ENCODE measurements around the gene HAGH. TPM values are rescaled to one million over a fixed set of nuclear protein-coding genes. Genes with fewer than 3 reads are reported as not detected.

Gene HAGH
- total and polyA plus RNA-seq, 9 of the 15 experiments (the other 6 are each of a cell fraction or from before 2014, with no cell fraction given) = 0.46 to 35.1 (median 16.8) TPM

- TF ChIP-seq, protein P1, sequence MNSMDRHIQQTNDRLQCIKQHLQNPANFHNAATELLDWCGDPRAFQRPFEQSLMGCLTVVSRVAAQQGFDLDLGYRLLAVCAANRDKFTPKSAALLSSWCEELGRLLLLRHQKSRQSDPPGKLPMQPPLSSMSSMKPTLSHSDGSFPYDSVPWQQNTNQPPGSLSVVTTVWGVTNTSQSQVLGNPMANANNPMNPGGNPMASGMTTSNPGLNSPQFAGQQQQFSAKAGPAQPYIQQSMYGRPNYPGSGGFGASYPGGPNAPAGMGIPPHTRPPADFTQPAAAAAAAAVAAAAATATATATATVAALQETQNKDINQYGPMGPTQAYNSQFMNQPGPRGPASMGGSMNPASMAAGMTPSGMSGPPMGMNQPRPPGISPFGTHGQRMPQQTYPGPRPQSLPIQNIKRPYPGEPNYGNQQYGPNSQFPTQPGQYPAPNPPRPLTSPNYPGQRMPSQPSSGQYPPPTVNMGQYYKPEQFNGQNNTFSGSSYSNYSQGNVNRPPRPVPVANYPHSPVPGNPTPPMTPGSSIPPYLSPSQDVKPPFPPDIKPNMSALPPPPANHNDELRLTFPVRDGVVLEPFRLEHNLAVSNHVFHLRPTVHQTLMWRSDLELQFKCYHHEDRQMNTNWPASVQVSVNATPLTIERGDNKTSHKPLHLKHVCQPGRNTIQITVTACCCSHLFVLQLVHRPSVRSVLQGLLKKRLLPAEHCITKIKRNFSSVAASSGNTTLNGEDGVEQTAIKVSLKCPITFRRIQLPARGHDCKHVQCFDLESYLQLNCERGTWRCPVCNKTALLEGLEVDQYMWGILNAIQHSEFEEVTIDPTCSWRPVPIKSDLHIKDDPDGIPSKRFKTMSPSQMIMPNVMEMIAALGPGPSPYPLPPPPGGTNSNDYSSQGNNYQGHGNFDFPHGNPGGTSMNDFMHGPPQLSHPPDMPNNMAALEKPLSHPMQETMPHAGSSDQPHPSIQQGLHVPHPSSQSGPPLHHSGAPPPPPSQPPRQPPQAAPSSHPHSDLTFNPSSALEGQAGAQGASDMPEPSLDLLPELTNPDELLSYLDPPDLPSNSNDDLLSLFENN (IDR thresholded peaks at IDR 0.05; ENCODE audit: low read depth in 2 of 2, low read length in 2 of 2) = no peak
- TF ChIP-seq, protein P2, sequence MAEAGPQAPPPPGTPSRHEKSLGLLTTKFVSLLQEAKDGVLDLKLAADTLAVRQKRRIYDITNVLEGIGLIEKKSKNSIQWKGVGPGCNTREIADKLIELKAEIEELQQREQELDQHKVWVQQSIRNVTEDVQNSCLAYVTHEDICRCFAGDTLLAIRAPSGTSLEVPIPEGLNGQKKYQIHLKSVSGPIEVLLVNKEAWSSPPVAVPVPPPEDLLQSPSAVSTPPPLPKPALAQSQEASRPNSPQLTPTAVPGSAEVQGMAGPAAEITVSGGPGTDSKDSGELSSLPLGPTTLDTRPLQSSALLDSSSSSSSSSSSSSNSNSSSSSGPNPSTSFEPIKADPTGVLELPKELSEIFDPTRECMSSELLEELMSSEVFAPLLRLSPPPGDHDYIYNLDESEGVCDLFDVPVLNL (CRISPR knock-in tag; IDR thresholded peaks at IDR 0.05; ENCODE audit: low read depth) = no peak
- TF ChIP-seq POU5F1 (IDR thresholded peaks at IDR 0.05; ENCODE audit: borderline replicate concordance, low read depth, low read length, partially characterized antibody) = no peak
- TF ChIP-seq GATAD2B (IDR thresholded peaks at IDR 0.05; ENCODE audit: borderline replicate concordance) = peak; percentile 69; the same call in 1 of the 2 replicates
- TF ChIP-seq CXXC5 (CRISPR knock-in tag; IDR thresholded peaks at IDR 0.05) = peak; percentile 44; the same call in 1 of the 2 replicates
- TF ChIP-seq ZNF76 (CRISPR knock-in tag; IDR thresholded peaks at IDR 0.05; ENCODE audit: borderline replicate concordance) = no peak
- no peak for TF ChIP-seq ZFP36 (IDR thresholded peaks at IDR 0.05; ENCODE audit: low read depth, low read length, partially characterized antibody)
- TF ChIP-seq ZNF445 (CRISPR knock-in tag; IDR thresholded peaks at IDR 0.05; ENCODE audit: low read depth) = no peak
- no peak for TF ChIP-seq RNF2 (IDR thresholded peaks at IDR 0.05)
- TF ChIP-seq CREM (IDR thresholded peaks at IDR 0.05; ENCODE audit: low read depth) = peak; percentile 57
- TF ChIP-seq, protein P3, sequence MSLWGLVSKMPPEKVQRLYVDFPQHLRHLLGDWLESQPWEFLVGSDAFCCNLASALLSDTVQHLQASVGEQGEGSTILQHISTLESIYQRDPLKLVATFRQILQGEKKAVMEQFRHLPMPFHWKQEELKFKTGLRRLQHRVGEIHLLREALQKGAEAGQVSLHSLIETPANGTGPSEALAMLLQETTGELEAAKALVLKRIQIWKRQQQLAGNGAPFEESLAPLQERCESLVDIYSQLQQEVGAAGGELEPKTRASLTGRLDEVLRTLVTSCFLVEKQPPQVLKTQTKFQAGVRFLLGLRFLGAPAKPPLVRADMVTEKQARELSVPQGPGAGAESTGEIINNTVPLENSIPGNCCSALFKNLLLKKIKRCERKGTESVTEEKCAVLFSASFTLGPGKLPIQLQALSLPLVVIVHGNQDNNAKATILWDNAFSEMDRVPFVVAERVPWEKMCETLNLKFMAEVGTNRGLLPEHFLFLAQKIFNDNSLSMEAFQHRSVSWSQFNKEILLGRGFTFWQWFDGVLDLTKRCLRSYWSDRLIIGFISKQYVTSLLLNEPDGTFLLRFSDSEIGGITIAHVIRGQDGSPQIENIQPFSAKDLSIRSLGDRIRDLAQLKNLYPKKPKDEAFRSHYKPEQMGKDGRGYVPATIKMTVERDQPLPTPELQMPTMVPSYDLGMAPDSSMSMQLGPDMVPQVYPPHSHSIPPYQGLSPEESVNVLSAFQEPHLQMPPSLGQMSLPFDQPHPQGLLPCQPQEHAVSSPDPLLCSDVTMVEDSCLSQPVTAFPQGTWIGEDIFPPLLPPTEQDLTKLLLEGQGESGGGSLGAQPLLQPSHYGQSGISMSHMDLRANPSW (CRISPR knock-in tag; IDR thresholded peaks at IDR 0.05) = no peak
- peak; percentile 86 for TF ChIP-seq ZFP91 (CRISPR knock-in tag; IDR thresholded peaks at IDR 0.05)
- no peak for TF ChIP-seq RBM14 (IDR thresholded peaks at IDR 0.05; ENCODE audit: borderline replicate concordance, insufficient read depth, low read depth, low read length)
- no peak for TF ChIP-seq CBFA2T3 (IDR thresholded peaks at IDR 0.05)
- TF ChIP-seq NELFE (IDR thresholded peaks at IDR 0.05; ENCODE audit: insufficient read depth, insufficient read length) = no peak
- TF ChIP-seq SAP30 (IDR thresholded peaks at IDR 0.05; ENCODE audit: borderline replicate concordance, insufficient read depth, low read depth, low read length, poor library complexity, severe bottlenecking) = peak; percentile 51
- TF ChIP-seq TAF9B (IDR thresholded peaks at IDR 0.05; ENCODE audit: partially characterized antibody) = no peak
- TF ChIP-seq FOS (IDR thresholded peaks at IDR 0.05; ENCODE audit: extremely low read depth, insufficient read length) = no peak
- no peak for TF ChIP-seq CCAR2 (IDR thresholded peaks at IDR 0.05; ENCODE audit: low read depth, low read length)
These were observed 55.3 kb downstream of the HAGH start, which contains the start of gene NME3 (continued) for GRCh38 chr16:1771188-1771863.

Measured in K562 (cell line).